ENCODE data around the gene TLR8.
"Not testable (repeated sequence)": the region's sequence is repeated elsewhere in the genome, so short reads cannot be mapped to it uniquely, and the experiment has no call there.

Gene TLR8

DNA sequence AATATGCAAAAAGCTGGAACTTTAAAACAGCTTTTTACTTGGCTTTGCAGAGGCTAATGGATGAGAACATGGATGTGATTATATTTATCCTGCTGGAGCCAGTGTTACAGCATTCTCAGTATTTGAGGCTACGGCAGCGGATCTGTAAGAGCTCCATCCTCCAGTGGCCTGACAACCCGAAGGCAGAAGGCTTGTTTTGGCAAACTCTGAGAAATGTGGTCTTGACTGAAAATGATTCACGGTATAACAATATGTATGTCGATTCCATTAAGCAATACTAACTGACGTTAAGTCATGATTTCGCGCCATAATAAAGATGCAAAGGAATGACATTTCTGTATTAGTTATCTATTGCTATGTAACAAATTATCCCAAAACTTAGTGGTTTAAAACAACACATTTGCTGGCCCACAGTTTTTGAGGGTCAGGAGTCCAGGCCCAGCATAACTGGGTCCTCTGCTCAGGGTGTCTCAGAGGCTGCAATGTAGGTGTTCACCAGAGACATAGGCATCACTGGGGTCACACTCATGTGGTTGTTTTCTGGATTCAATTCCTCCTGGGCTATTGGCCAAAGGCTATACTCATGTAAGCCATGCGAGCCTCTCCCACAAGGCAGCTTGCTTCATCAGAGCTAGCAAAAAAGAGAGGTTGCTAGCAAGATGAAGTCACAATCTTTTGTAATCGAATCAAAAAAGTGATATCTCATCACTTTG lies 15.6 kb downstream of the TLR8 start:
- no peak for FAIRE-seq
- no peak for TF ChIP-seq TAF1 (IDR thresholded peaks at IDR 0.05; ENCODE audit: borderline replicate concordance, low read depth, low read length)
- TF ChIP-seq POLR2AphosphoS5 (IDR thresholded peaks at IDR 0.05; ENCODE audit: low read depth, low read length): no peak
- no peak for TF ChIP-seq POLR2A (IDR thresholded peaks at IDR 0.05; ENCODE audit: low read depth, low read length)
- no peak for DNase-seq (ENCODE audit: insufficient read length)

DNA sequence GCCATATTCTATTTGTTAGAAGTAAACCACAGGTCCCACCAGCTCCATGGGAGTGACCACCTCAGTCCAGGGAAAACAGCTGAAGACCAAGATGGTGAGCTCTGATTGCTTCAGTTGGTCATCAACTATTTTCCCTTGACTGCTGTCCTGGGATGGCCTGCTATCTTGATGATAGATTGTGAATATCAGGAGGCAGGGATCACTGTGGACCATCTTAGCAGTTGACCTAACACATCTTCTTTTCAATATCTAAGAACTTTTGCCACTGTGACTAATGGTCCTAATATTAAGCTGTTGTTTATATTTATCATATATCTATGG lies 16.1 kb downstream of the TLR8 start:
- TF ChIP-seq TAF1 (IDR thresholded peaks at IDR 0.05; ENCODE audit: borderline replicate concordance, low read depth, low read length): no peak
- no peak for TF ChIP-seq POLR2AphosphoS5 (IDR thresholded peaks at IDR 0.05; ENCODE audit: low read depth, low read length)
- TF ChIP-seq POLR2A (IDR thresholded peaks at IDR 0.05; ENCODE audit: low read depth, low read length): no peak
- no peak for FAIRE-seq
- no peak for DNase-seq (ENCODE audit: insufficient read length)

DNA sequence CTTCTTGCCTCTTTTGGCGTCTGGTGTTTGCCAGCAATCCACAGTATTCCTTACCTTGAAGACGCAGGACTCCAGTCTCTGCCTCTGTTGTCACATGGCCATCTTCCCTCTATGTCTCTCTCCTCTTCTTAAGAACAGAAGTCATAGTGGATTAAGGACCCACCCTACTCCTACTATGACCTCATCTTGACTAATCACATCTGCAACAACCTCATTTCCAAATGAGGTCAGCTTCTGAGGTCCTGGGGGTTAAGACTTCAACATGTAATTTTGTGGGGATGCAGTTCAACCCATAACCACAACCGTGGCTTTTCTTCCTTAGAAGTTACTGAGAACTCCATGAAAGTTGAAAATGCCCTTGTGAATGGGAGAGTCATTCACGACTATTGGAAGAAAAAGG lies 23.3 kb downstream of the TLR8 start:
- TF ChIP-seq POLR2A (IDR thresholded peaks at IDR 0.05; ENCODE audit: low read depth, low read length): no peak
- FAIRE-seq (no peak), DNase-seq (ENCODE audit: insufficient read length) (no peak)

DNA sequence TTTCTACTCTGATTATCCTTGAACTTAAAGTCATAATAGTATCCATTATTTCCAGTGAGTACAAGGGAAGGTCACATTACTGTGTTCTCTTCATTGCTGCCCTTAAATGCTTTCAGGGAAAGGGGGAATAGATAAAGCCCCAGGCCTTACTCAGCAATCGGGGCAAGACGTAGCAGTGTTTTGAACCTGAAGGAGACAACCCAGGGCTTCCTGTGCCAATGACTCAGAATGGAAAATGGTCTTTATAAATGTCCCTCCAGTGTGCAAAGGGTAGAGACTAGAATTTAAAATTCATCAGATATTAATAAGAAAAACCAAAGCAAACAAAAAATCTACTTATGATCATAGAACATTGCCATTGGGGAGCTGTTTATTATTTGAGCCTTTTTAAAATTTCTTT lies 23.7 kb downstream of the TLR8 start:
- no peak for FAIRE-seq
- TF ChIP-seq TAF1 (IDR thresholded peaks at IDR 0.05; ENCODE audit: borderline replicate concordance, low read depth, low read length): no peak
- no peak for TF ChIP-seq POLR2A (IDR thresholded peaks at IDR 0.05; ENCODE audit: low read depth, low read length)
- no peak for DNase-seq (ENCODE audit: insufficient read length)

DNA sequence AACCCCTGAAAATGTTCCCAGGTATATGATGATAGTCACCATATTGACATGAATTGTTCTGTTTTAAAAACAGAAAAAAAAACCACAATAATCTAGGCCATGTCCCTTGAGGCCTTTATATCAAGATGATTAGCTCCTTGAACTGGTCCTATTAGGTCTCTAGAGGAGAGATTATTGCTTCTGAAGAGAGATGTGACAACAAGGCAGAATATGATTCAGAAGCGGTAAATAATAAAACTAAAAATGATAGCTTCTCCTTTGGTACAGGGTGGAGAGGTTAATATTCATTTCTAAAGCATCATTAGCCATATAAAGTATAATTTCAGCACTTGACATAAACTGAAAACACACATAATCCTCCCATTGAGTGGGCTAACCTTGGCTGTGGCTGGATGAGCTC lies 25.8 kb downstream of the TLR8 start:
- FAIRE-seq: no peak
- DNase-seq (ENCODE audit: insufficient read length): no peak
- TF ChIP-seq POLR2AphosphoS5 (IDR thresholded peaks at IDR 0.05; ENCODE audit: low read depth, low read length): no peak
- no peak for TF ChIP-seq POLR2A (IDR thresholded peaks at IDR 0.05; ENCODE audit: low read depth, low read length)
- TF ChIP-seq TAF1 (IDR thresholded peaks at IDR 0.05; ENCODE audit: borderline replicate concordance, low read depth, low read length): no peak

DNA sequence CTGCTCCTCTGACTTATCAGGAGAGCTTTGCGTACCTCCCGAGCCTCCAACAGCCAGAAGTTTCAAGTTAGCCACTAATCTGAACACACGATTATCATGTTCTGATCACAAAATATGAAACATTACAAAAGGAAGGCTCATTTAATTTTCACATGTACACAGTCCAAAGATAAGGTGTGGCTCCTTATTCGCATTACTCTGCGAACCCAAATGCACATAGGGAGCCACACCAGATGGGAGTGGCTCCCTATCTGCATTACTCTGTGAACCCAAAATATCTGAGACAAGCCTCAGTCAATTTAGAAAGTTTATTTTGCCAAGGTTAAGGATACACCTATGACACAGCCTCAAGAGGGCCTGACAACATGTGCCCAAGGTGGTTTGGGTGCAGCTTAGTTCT lies 28.4 kb downstream of the TLR8 start:
- FAIRE-seq: no peak
- no peak for TF ChIP-seq POLR2AphosphoS5 (IDR thresholded peaks at IDR 0.05; ENCODE audit: low read depth, low read length)
- TF ChIP-seq TAF1 (IDR thresholded peaks at IDR 0.05; ENCODE audit: borderline replicate concordance, low read depth, low read length): no peak
- no peak for TF ChIP-seq POLR2A (IDR thresholded peaks at IDR 0.05; ENCODE audit: low read depth, low read length)
- no peak for DNase-seq (ENCODE audit: insufficient read length)

DNA sequence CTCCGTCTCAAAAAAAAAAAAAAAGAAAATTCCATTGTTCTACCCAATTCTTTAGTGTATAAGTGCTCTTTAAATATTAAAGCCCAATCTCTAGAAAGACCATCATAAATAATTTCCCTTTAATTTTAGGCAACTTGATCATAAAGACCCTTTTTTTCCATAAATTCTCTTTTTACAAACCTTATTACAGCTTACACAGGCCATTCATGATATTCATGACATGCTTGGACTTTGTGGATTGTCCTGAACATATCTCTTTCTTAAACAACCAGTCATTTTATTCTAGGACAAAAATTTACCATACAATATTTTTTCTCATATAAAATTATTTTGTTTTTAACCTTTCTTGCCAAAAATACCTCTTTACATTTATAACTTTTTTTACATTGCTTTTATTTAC lies 30.5 kb downstream of the TLR8 start:
- DNase-seq (ENCODE audit: insufficient read length) (no peak), FAIRE-seq (no peak)
- TF ChIP-seq TAF1 (IDR thresholded peaks at IDR 0.05; ENCODE audit: borderline replicate concordance, low read depth, low read length): no peak
- TF ChIP-seq POLR2AphosphoS5 (IDR thresholded peaks at IDR 0.05; ENCODE audit: low read depth, low read length): no peak
- TF ChIP-seq POLR2A (IDR thresholded peaks at IDR 0.05; ENCODE audit: low read depth, low read length): no peak

DNA sequence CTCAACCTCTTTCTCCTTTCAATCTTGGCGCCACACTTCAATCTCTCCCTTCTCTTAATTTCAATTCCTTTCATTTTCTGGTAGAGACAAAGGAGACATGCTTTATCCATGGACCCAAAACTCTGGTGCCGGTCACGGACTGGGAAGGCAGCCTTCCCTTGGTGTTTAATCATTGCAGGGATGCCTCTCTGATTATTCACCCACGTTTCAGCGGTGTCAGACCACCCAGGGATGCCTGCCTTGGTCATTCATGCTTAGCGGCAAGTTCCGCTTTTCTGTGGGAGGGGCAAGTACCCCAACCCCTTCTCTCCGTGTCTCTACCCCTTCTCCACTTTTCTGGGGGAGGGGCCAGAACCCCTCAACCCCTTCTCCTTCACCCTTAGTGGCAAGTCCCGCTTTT lies 34.1 kb downstream of the TLR8 start:
- DNase-seq (ENCODE audit: insufficient read length); FAIRE-seq: not testable (repeated sequence)

DNA sequence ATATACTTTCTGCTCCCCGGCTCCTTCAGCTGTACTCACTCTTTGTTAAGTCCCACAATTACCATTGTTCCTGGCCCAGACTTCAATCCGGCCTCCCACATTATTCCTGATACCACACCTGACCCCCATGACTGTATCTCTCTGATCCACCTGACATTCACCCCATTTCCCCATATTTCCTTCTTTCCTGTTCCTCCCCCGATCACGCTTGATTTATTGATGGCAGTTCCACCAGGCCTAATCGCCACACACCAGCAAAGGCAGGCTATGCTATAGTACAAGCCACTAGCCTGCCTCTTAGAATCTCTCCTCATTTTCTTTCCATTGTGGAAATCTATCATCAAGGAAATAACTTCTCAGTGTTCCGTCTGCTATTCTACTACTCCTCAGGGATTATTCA lies 37.2 kb downstream of the TLR8 start:
- not testable (repeated sequence) for FAIRE-seq; DNase-seq (ENCODE audit: insufficient read length)

DNA sequence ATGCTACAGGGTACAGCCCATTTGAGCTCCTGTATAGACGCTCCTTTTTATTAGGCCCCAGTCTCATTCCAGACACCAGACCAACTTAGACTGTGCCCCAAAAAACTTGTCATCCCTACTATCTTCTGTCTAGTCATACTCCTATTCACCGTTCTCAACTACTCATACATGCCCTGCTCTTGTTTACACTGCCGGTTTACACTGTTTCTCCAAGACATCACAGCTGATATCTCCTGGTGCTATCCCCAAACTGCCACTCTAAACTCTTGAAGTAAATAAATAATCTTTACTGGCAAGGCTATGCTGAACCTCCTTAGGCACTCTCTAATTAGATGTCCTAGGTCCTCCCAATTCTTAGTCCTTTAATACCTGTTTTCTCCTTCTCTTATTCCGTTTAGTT lies 38.0 kb downstream of the TLR8 start:
- FAIRE-seq; DNase-seq (ENCODE audit: insufficient read length): not testable (repeated sequence)

DNA sequence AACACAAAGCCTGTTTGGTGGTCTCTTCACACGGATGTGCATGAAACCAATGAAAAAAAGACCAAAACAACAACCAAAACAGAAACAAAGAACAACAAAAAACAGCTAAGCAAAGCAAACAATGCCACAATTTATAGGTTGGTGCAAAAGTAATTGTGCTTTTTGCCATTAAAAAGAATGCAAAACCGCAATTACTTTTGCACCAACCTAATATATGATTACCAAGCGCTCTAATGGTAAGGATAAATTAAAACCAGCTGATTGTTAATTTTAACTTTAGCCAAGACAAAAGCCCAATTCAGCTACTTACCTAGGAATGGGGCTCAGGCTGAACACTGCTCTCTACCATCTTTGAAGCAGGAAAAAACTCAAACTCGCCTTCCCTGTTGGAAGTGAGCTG lies 39.1 kb downstream of the TLR8 start:
- DNase-seq (ENCODE audit: insufficient read length): no peak
- FAIRE-seq: no peak
- TF ChIP-seq POLR2A (IDR thresholded peaks at IDR 0.05; ENCODE audit: low read depth, low read length): no peak
- no peak for TF ChIP-seq TAF1 (IDR thresholded peaks at IDR 0.05; ENCODE audit: borderline replicate concordance, low read depth, low read length)
- TF ChIP-seq POLR2AphosphoS5 (IDR thresholded peaks at IDR 0.05; ENCODE audit: low read depth, low read length): no peak

DNA sequence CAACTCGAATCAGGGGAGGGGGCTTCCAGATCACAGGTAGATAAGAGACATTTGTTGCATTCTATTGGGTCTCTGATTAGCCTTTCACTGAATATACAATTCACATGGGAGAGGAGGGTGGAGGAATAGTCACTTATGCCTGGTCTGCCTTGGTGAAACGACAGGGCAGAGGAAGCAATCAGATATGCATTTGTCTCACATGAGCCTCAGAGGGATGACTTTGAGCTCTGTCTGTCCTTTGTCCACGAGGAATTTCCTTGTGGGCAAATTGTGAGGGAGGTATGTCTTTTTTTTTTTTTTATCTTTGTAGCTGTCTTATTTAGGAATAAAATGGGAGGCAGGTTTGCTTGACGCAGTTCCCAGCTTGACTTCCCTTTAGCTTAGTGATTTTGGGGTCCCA lies 40.0 kb downstream of the TLR8 start:
- no peak for TF ChIP-seq TAF1 (IDR thresholded peaks at IDR 0.05; ENCODE audit: borderline replicate concordance, low read depth, low read length)
- no peak for TF ChIP-seq POLR2AphosphoS5 (IDR thresholded peaks at IDR 0.05; ENCODE audit: low read depth, low read length)
- TF ChIP-seq POLR2A (IDR thresholded peaks at IDR 0.05; ENCODE audit: low read depth, low read length): no peak
- DNase-seq (ENCODE audit: insufficient read length): no peak

DNA sequence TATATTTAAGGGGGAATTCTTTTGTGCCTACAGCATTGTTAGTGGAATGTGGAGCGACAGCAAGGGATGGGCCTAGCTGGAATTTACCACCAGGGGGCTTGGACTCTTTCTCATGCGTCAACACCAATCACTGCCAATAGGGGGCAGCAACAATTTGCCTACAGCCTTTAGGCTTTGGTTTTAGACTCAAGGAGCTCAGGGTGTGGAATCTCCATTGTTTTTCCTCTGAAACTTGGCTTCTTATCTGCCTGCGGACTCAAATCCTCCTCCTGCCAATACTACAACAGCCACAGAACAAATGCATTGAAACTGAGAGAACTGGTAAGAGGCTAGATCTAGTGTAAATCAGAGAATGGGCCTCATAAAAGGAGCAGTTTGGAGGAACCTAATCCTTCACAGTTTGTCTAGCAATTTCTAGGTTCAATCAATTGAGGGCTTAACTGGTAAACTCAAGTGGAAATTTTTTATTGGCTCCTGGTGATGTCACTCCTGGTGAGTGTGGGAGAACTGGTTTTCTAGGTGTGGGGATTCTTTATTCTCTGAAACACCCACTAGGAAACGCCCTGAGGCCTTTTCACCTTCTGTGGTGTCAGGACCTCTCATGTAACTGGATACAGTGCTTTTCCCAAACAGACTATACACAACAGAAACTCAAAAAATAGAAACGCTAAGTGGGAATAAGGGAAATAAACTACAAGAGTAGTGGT lies 40.6 kb downstream of the TLR8 start:
- DNase-seq (ENCODE audit: insufficient read length) (no peak), FAIRE-seq (peak; percentile 92)
- TF ChIP-seq TAF1 (IDR thresholded peaks at IDR 0.05; ENCODE audit: borderline replicate concordance, low read depth, low read length) (no peak), POLR2AphosphoS5 (IDR thresholded peaks at IDR 0.05; ENCODE audit: low read depth, low read length) (no peak), POLR2A (IDR thresholded peaks at IDR 0.05; ENCODE audit: low read depth, low read length) (no peak)

More for the DNA sequence above, 40.0 kb downstream of the TLR8 start:
- FAIRE-seq: no peak

All from GM12892 (cell line).